GM21786 (cell line): ENCODE data around the gene NRP2.
A peak's percentile ranks its signal among the peaks of the same experiment; 100 is the strongest.

ENCODE experiments used
- ATAC-seq: cut with Tn5 transposase; IDR thresholded peaks from one replicate; pipeline ENCODE4 v1.9.1; 2021; ENCODE audit not compliant: unreplicated experiment

Gene NRP2

GRCh38 chr2:205706769-205707381, 24.6 kb downstream of the NRP2 start:
- peak; percentile 94 for ATAC-seq

- ATAC-seq: no peak
These were observed 25.9 kb downstream of the NRP2 start for GRCh38 chr2:205708231-205708631.

- ATAC-seq: peak; percentile 9
These were observed 27.0 kb downstream of the NRP2 start for GRCh38 chr2:205709319-205709718.

- no peak for ATAC-seq
These were observed 30.2 kb downstream of the NRP2 start for GRCh38 chr2:205712508-205712907.

GRCh38 chr2:205713086-205713485, 30.8 kb downstream of the NRP2 start:
- no peak for ATAC-seq

- ATAC-seq: peak; percentile 61
These were observed 31.9 kb downstream of the NRP2 start for GRCh38 chr2:205714058-205714776.

- no peak for ATAC-seq
These were observed 32.8 kb downstream of the NRP2 start for GRCh38 chr2:205714789-205715720.

GRCh38 chr2:205715831-205716525, 33.7 kb downstream of the NRP2 start:
- ATAC-seq: no peak

- ATAC-seq: no peak
These were observed 35.0 kb downstream of the NRP2 start for GRCh38 chr2:205717175-205717846.

GRCh38 chr2:205717999-205718398, 35.7 kb downstream of the NRP2 start:
- ATAC-seq: no peak

GRCh38 chr2:205719847-205720246, 37.5 kb downstream of the NRP2 start:
- no peak for ATAC-seq

- ATAC-seq: no peak
These were observed 38.2 kb downstream of the NRP2 start for GRCh38 chr2:205720451-205720902.

- ATAC-seq: no peak
These were observed 38.8 kb downstream of the NRP2 start for GRCh38 chr2:205721057-205721449.

- no peak for ATAC-seq
These were observed 40.1 kb downstream of the NRP2 start for GRCh38 chr2:205722283-205722918.

- ATAC-seq: no peak
These were observed 40.9 kb downstream of the NRP2 start for GRCh38 chr2:205723179-205723578.

GRCh38 chr2:205725059-205725458, 42.8 kb downstream of the NRP2 start:
- no peak for ATAC-seq

GRCh38 chr2:205726506-205726905, 44.2 kb downstream of the NRP2 start:
- no peak for ATAC-seq

- ATAC-seq: no peak
These were observed 44.9 kb downstream of the NRP2 start for GRCh38 chr2:205727174-205727573.

GRCh38 chr2:205728366-205728765, 46.1 kb downstream of the NRP2 start:
- no peak for ATAC-seq

GRCh38 chr2:205730191-205730590, 47.9 kb downstream of the NRP2 start:
- no peak for ATAC-seq
